Small intestine (tissue), 7 donors: ENCODE measurements around the gene MYLIP. TPM values are rescaled to one million over a fixed set of nuclear protein-coding genes. Genes with fewer than 3 reads are reported as not detected.

Experiments
- DNase-seq, 2 donors: peaks; one replicate each; pipeline versions ENCODE4 v3.0.0 to v3.0.0-alpha.2; 2013
- FAIRE-seq: peaks from 2 replicates; lab custom pipeline; 2012; peaks lifted over from hg19 to GRCh38; lab: Jason Lieb, UNC
- H3K27ac ChIP-seq, 3 donors: one replicate each; pipeline ENCODE4 v1.5.1; 2013; ENCODE audit warnings: low read length in 2 of 3, mild to moderate bottlenecking in 2 of 3, control low read depth in 1 of 3, inconsistent platforms in 1 of 3, low read depth in 1 of 3, moderate library complexity in 1 of 3
- H3K27me3 ChIP-seq, 3 donors: one replicate each; pipeline ENCODE4 v1.6.1; 2013; ENCODE audit warnings: low read length in 3 of 3, inconsistent platforms in 1 of 3; ENCODE audit not compliant: control insufficient read depth in 3 of 3, insufficient read depth in 3 of 3
- H3K36me3 ChIP-seq, 3 donors: one replicate each; pipeline ENCODE4 v1.6.1; 2013; ENCODE audit warnings: low read length in 3 of 3, inconsistent platforms in 1 of 3, low read depth in 1 of 3, mild to moderate bottlenecking in 1 of 3, moderate library complexity in 1 of 3; ENCODE audit not compliant: control insufficient read depth in 3 of 3, insufficient read depth in 2 of 3
- H3K4me1 ChIP-seq, 3 donors: one replicate each; pipeline ENCODE4 v1.6.1; 2013; ENCODE audit warnings: low read length in 2 of 3, inconsistent platforms in 1 of 3, low read depth in 1 of 3, mild to moderate bottlenecking in 1 of 3, moderate library complexity in 1 of 3; ENCODE audit not compliant: control insufficient read depth in 3 of 3, insufficient read depth in 2 of 3
- H3K4me3 ChIP-seq, 3 donors: one replicate each; pipeline ENCODE4 v1.5.1; 2013; ENCODE audit warnings: low read length in 3 of 3, control low read depth in 1 of 3, inconsistent platforms in 1 of 3, low read depth in 1 of 3, mild to moderate bottlenecking in 1 of 3, moderate library complexity in 1 of 3
- H3K9me3 ChIP-seq, 2 donors: one replicate each; pipeline ENCODE4 v1.6.1; 2013; ENCODE audit warnings: low read depth in 1 of 2, low read length in 1 of 2; ENCODE audit not compliant: control insufficient read depth in 2 of 2, insufficient read depth in 1 of 2
- WGBS, 3 donors: extraction: QIAGEN DNeasy Blood & Tissue Kit; methylation state at CpG; one replicate each; pipeline ENCODE4 v1.1.7; 2013; 5-methylcytosine and 5-hydroxymethylcytosine counted together
- polyA plus RNA-seq, 4 donors: library from polyadenylated mRNA; stranded (reverse) in 3 of 4; unstranded in 1 of 4; fragments of 200-250 nt in 3 of 4; fragments of 120-200 nt in 1 of 4; gene quantifications; one replicate each; pipeline versions ENCODE4 v1.2.1 to v1.2.3, GENCODE V29; 2013
- donor health status: healthy with polysubstance abuse.
- donor health status: control.
- donor health status: control.
- donor health status: Bipolar disorder and iron deficiency.
- donor health status: healthy.

MYLIP gene
- polyA plus RNA-seq, 4 donors, result 10.7 to 51.2 (median 19.0) TPM

- no peak for DNase-seq
- no peak overlapping the region for H3K4me3 ChIP-seq
- 95 to 99% (median 99%) methylated on average over 7 of the region's 7 CpGs for WGBS, 3 donors
- H3K27me3 ChIP-seq, result no peaks in the 10 kb centered on the region
- H3K9me3 ChIP-seq, result no peaks in the 10 kb centered on the region
- no peak for FAIRE-seq
- H3K4me1 ChIP-seq, result peaks cover 0 to 4% (median 4%) of the 10 kb centered on the region in 3 donors
- peaks cover 2 to 46% (median 28%) of the 10 kb centered on the region in 3 donors for H3K36me3 ChIP-seq
- H3K27ac ChIP-seq, result no peak overlapping the region
Observed at GRCh38 chr6:16150098-16150497, 21.2 kb downstream of the MYLIP start.

- H3K9me3 ChIP-seq, result peaks cover 0 to 10% of the 10 kb centered on the region in 2 donors
- DNase-seq (no peak), FAIRE-seq (no peak)
- peaks cover 0 to 4% (median 0%) of the 10 kb centered on the region in 3 donors for H3K4me1 ChIP-seq
- H3K27me3 ChIP-seq, result no peaks in the 10 kb centered on the region
- H3K36me3 ChIP-seq, result peaks cover 0 to 45% (median 19%) of the 10 kb centered on the region in 3 donors
- no peak overlapping the region for H3K27ac ChIP-seq
- 92 to 93% (median 92%) methylated on average over 9 of the region's 9 CpGs for WGBS, 3 donors
- no peak overlapping the region for H3K4me3 ChIP-seq
Observed at GRCh38 chr6:16153211-16153820, 24.4 kb downstream of the MYLIP start.

- peaks cover 0 to 40% (median 11%) of the 10 kb centered on the region in 3 donors for H3K36me3 ChIP-seq
- no peaks in the 10 kb centered on the region for H3K4me1 ChIP-seq
- H3K9me3 ChIP-seq, result peaks cover 0 to 10% of the 10 kb centered on the region in 2 donors
- DNase-seq (no peak), FAIRE-seq (no peak)
- no peak overlapping the region for H3K4me3 ChIP-seq
- no peak overlapping the region for H3K27ac ChIP-seq
- WGBS, 3 donors, result 79 to 93% (median 91%) methylated on average over 2 of the region's 2 CpGs
- H3K27me3 ChIP-seq, result no peaks in the 10 kb centered on the region
Observed at GRCh38 chr6:16154904-16155303, 26.0 kb downstream of the MYLIP start.

- FAIRE-seq, result no peak
- no peaks in the 10 kb centered on the region for H3K4me1 ChIP-seq
- no peak overlapping the region for H3K4me3 ChIP-seq
- H3K27ac ChIP-seq, result no peak overlapping the region
- WGBS, 3 donors, result 63 to 72% (median 70%) methylated on average over 3 of the region's 3 CpGs
- peaks cover 0 to 10% of the 10 kb centered on the region in 2 donors for H3K9me3 ChIP-seq
- peaks cover 0 to 27% (median 3%) of the 10 kb centered on the region in 3 donors for H3K36me3 ChIP-seq
- no peaks in the 10 kb centered on the region for H3K27me3 ChIP-seq
- no peak for DNase-seq
Observed at GRCh38 chr6:16157492-16157891, 28.6 kb downstream of the MYLIP start.

- H3K36me3 ChIP-seq, result peaks cover 0 to 25% (median 3%) of the 10 kb centered on the region in 3 donors
- H3K4me1 ChIP-seq, result no peaks in the 10 kb centered on the region
- H3K9me3 ChIP-seq, result peaks cover 0 to 10% of the 10 kb centered on the region in 2 donors
- WGBS, 3 donors, result 83 to 88% (median 84%) methylated on average over 11 of the region's 11 CpGs
- no peak overlapping the region for H3K4me3 ChIP-seq
- DNase-seq (no peak), FAIRE-seq (no peak)
- H3K27me3 ChIP-seq, result no peaks in the 10 kb centered on the region
- H3K27ac ChIP-seq, result no peak overlapping the region
Observed at GRCh38 chr6:16157909-16158308, 29.0 kb downstream of the MYLIP start.

GRCh38 chr6:16158943-16159557, 30.2 kb downstream of the MYLIP start:
- 85 to 92% (median 87%) methylated on average over 7 of the region's 7 CpGs for WGBS, 3 donors
- Histone ChIP-seq H3K27me3 (no peaks in the 10 kb centered on the region), H3K27ac (no peak overlapping the region), H3K36me3 (peaks cover 0 to 24% (median 2%) of the 10 kb centered on the region in 3 donors), H3K9me3 (peaks cover 0 to 10% of the 10 kb centered on the region in 2 donors), H3K4me1 (no peaks in the 10 kb centered on the region), H3K4me3 (no peak overlapping the region)
- no peak for DNase-seq
- no peak for FAIRE-seq

GRCh38 chr6:16160794-16161193, 31.9 kb downstream of the MYLIP start:
- peaks cover 0 to 10% (median 0%) of the 10 kb centered on the region in 3 donors for H3K36me3 ChIP-seq
- no peak overlapping the region for H3K4me3 ChIP-seq
- peaks cover 0 to 5% of the 10 kb centered on the region in 2 donors for H3K9me3 ChIP-seq
- 95 to 97% (median 96%) methylated on average over 11 of the region's 11 CpGs for WGBS, 3 donors
- no peak overlapping the region for H3K27ac ChIP-seq
- no peaks in the 10 kb centered on the region for H3K27me3 ChIP-seq
- DNase-seq (no peak), FAIRE-seq (no peak)
- H3K4me1 ChIP-seq, result no peaks in the 10 kb centered on the region

- no peaks in the 10 kb centered on the region for H3K27me3 ChIP-seq
- no peaks in the 10 kb centered on the region for H3K4me1 ChIP-seq
- H3K4me3 ChIP-seq, result no peak overlapping the region
- H3K27ac ChIP-seq, result no peak overlapping the region
- DNase-seq, result no peak
- no peaks in the 10 kb centered on the region for H3K9me3 ChIP-seq
- H3K36me3 ChIP-seq, result peaks cover 0 to 2% (median 0%) of the 10 kb centered on the region in 3 donors
- 70 to 83% (median 70%) methylated on average over 2 of the region's 2 CpGs for WGBS, 3 donors
- no peak for FAIRE-seq
Observed at GRCh38 chr6:16162003-16162402, 33.1 kb downstream of the MYLIP start.
